IMR-90 (cell line): Measurements from ENCODE around the gene CES4A. TPM values are rescaled to one million over a fixed set of nuclear protein-coding genes. Genes with fewer than 3 reads are reported as not detected.

ENCODE experiments used
- ATAC-seq: fragments of 200-7000 bp; cut with Tn5 transposase; 2 replicates; pipeline ENCODE4 v1.9.1; 2020; ENCODE audit warnings: low read depth, mild to moderate bottlenecking, moderate library complexity
- BruUV-seq: library from RNA; stranded (reverse); fragments of 400-500 nt; replicated peaks from 2 replicates; lab custom pipeline; 2021; lab: Mats Ljungman, UMichigan
- CTCF ChIA-PET: fragments of 300-600 bp; formaldehyde crosslinking; extraction: SDS; loops from one replicate; lab custom pipeline; 2021; ENCODE audit warnings: antibody characterized with exemption; lab: Yijun Ruan, JAX
- POLR2A ChIA-PET: fragments of 300-600 bp; sonication (Branson Sonifier 250); formaldehyde crosslinking; loops from one replicate; lab custom pipeline; 2022; ENCODE audit warnings: antibody characterized with exemption; ENCODE audit not compliant: unreplicated experiment; lab: Charles Lee
- DNase-seq: peaks from one replicate; pipeline ENCODE4 v3.0.0; 2013
- H2AFZ ChIP-seq: replicated peaks from 2 replicates; pipeline ENCODE3; 2013; ENCODE audit warnings: low read length, mild to moderate bottlenecking; ENCODE audit not compliant: poor library complexity
- H2AK5ac ChIP-seq: 2 replicates; pipeline ENCODE4 v1.6.1; 2013; ENCODE audit warnings: low read depth, low read length, inconsistent platforms
- H2AK9ac ChIP-seq: replicated peaks from 2 replicates; pipeline ENCODE3; 2013; ENCODE audit warnings: mild to moderate bottlenecking, low read depth, low read length, moderate library complexity; ENCODE audit not compliant: poor library complexity
- H2BK120ac ChIP-seq: 2 replicates; pipeline ENCODE4 v1.6.1; 2013; ENCODE audit warnings: low read depth, low read length, inconsistent platforms
- H2BK15ac ChIP-seq: 3 replicates; pipeline ENCODE4 v1.6.1; 2013; ENCODE audit warnings: low read depth, low read length, inconsistent platforms
- H2BK20ac ChIP-seq: 2 replicates; pipeline ENCODE4 v1.6.1; 2013; ENCODE audit warnings: low read depth, mild to moderate bottlenecking, inconsistent platforms, low read length, moderate library complexity
- H2BK5ac ChIP-seq: 2 replicates; pipeline ENCODE4 v1.6.1; 2013; ENCODE audit warnings: mild to moderate bottlenecking, low read depth, low read length, inconsistent platforms; ENCODE audit not compliant: poor library complexity, severe bottlenecking
- H3K14ac ChIP-seq: replicated peaks from 2 replicates; pipeline ENCODE4 v1.6.1; 2013; ENCODE audit warnings: low read depth, low read length, inconsistent platforms
- H3K18ac ChIP-seq: 2 replicates; pipeline ENCODE4 v1.6.1; 2013; ENCODE audit warnings: low read depth, low read length, control low read depth
- H3K23ac ChIP-seq: 2 replicates; pipeline ENCODE4 v1.6.1; 2013; ENCODE audit warnings: low read depth, low read length, inconsistent platforms
- H3K27ac ChIP-seq: 2 replicates; pipeline ENCODE4 v1.5.1; 2013; ENCODE audit warnings: mild to moderate bottlenecking, control low read depth, low read length; ENCODE audit not compliant: insufficient read depth
- H3K27me3 ChIP-seq: 2 replicates; pipeline ENCODE4 v1.6.1; 2013; ENCODE audit warnings: low read length; ENCODE audit not compliant: control insufficient read depth, insufficient read depth
- H3K36me3 ChIP-seq: 2 replicates; pipeline ENCODE4 v1.6.1; 2013; ENCODE audit warnings: low read length, mixed read lengths; ENCODE audit not compliant: control insufficient read depth, insufficient read depth
- H3K4ac ChIP-seq: 2 replicates; pipeline ENCODE4 v1.6.1; 2013; ENCODE audit warnings: low read depth, low read length, inconsistent platforms
- H3K4me1 ChIP-seq: 2 replicates; pipeline ENCODE4 v1.6.1; 2013; ENCODE audit warnings: low read length, mixed read lengths; ENCODE audit not compliant: control insufficient read depth, insufficient read depth
- H3K4me2 ChIP-seq: 2 replicates; pipeline ENCODE4 v1.6.1; 2013; ENCODE audit warnings: low read depth, mild to moderate bottlenecking, control low read depth, low read length, moderate library complexity
- H3K4me3 ChIP-seq: 2 replicates; pipeline ENCODE4 v1.5.1; 2013; ENCODE audit warnings: low read depth, mild to moderate bottlenecking, control low read depth, low read length, moderate library complexity; ENCODE audit not compliant: insufficient read depth
- H3K56ac ChIP-seq: 2 replicates; pipeline ENCODE4 v1.6.1; 2013; ENCODE audit warnings: low read length, inconsistent platforms; ENCODE audit not compliant: insufficient read depth; ENCODE audit errors: extremely low read depth
- H3K79me1 ChIP-seq, 2 experiments: 2 replicates each; pipeline ENCODE4 v1.6.1; 2013; ENCODE audit warnings: low read length in 2 of 2, inconsistent platforms in 1 of 2, low read depth in 1 of 2
- H3K9ac ChIP-seq: 2 replicates; pipeline ENCODE4 v1.6.1; 2013; ENCODE audit warnings: low read depth, low read length, control low read depth
- H3K9me1 ChIP-seq: 2 replicates; pipeline ENCODE4 v1.6.1; 2013; ENCODE audit warnings: low read length, inconsistent platforms; ENCODE audit not compliant: insufficient read depth
- H3K9me3 ChIP-seq: 2 replicates; pipeline ENCODE4 v1.6.1; 2013; ENCODE audit warnings: low read length; ENCODE audit not compliant: control insufficient read depth, insufficient read depth
- H4K20me1 ChIP-seq: 2 replicates; pipeline ENCODE4 v1.6.1; 2013; ENCODE audit warnings: low read length, inconsistent platforms; ENCODE audit not compliant: insufficient read depth
- H4K5ac ChIP-seq: 2 replicates; pipeline ENCODE4 v1.6.1; 2013; ENCODE audit warnings: mild to moderate bottlenecking, low read depth, low read length, control low read depth
- H4K8ac ChIP-seq, 2 experiments: 2 replicates each; pipeline ENCODE4 v1.6.1; 2013; ENCODE audit warnings: low read depth in 2 of 2, low read length in 2 of 2, control low read depth in 1 of 2, inconsistent platforms in 1 of 2
- H4K91ac ChIP-seq: 2 replicates; pipeline ENCODE4 v1.6.1; 2013; ENCODE audit warnings: low read depth, low read length, inconsistent platforms; ENCODE audit not compliant: insufficient read depth
- BHLHE40 ChIP-seq: fragments of 150-350 bp; IDR thresholded peaks from 2 replicates; pipeline ENCODE4 v1.6.1; 2016; ENCODE audit warnings: mild to moderate bottlenecking, low read depth, low read length
- CHD1 ChIP-seq: IDR thresholded peaks from 2 replicates; pipeline ENCODE4 v1.6.1; 2012; ENCODE audit warnings: low read depth, low read length, improper control_type of control experiment
- CTCF ChIP-seq: conservative IDR thresholded peaks from 2 replicates; pipeline ENCODE4 v1.5.1; 2012; ENCODE audit warnings: mild to moderate bottlenecking, low read depth, low read length, improper control_type of control experiment
- FOS ChIP-seq: fragments of 150-350 bp; IDR thresholded peaks from 2 replicates; pipeline ENCODE4 v1.6.1; 2016; ENCODE audit warnings: low read depth, low read length
- MXI1 ChIP-seq: IDR thresholded peaks from 2 replicates; pipeline ENCODE4 v1.6.1; 2012; ENCODE audit warnings: low read depth, mild to moderate bottlenecking, low read length, moderate library complexity, borderline replicate concordance
- NFE2L2 ChIP-seq: fragments of 150-350 bp; IDR thresholded peaks from 2 replicates; pipeline ENCODE4 v1.6.1; 2016; ENCODE audit warnings: low read depth, mild to moderate bottlenecking, low read length
- RCOR1 ChIP-seq: IDR thresholded peaks from 2 replicates; pipeline ENCODE4 v1.6.1; 2012; ENCODE audit warnings: mild to moderate bottlenecking, low read length, improper control_type of control experiment; ENCODE audit not compliant: insufficient replicate concordance
- RFX5 ChIP-seq: IDR thresholded peaks from 2 replicates; pipeline ENCODE4 v1.8.0; 2012; ENCODE audit warnings: low read depth, mild to moderate bottlenecking, low read length, moderate library complexity
- WGBS, 2 experiments: methylation state at CpG; one replicate each; pipeline versions ENCODE4 v1.1.5 to v1.1.7; 2013; ENCODE audit warnings: missing lambda C conversion rate in 2 of 2; ENCODE audit not compliant: insufficient read length in 1 of 2; ENCODE audit errors: extremely low coverage in 2 of 2; 5-methylcytosine and 5-hydroxymethylcytosine counted together
- dilution Hi-C: fragments of 300-500 bp; cut with HindIII; formaldehyde crosslinking; loops from one replicate; pipeline ENCODE4 v1.14.3; 2018; ENCODE audit warnings: low sequenced_read_pairs; ENCODE audit not compliant: unreplicated experiment
- in situ Hi-C: fragments of 300-500 bp; cut with MboI; formaldehyde crosslinking; loops from 3 replicates; pipeline ENCODE4 v1.14.3; 2019; ENCODE audit warnings: low sequenced_read_pairs, inconsistent platforms, mixed read lengths
- intact Hi-C: fragments of 100-400 bp; cut with micrococcal nuclease; formaldehyde crosslinking; loops from 2 replicates; pipeline ENCODE4 v1.10.0; 2022
- polyA plus RNA-seq, 3 experiments: library from polyadenylated mRNA; depleted of rRNA; stranded (reverse); fragments of >200 nt; gene quantifications; 2 replicates each; pipeline ENCODE4 v1.2.3, GENCODE V29; 2012; ENCODE audit warnings: low replicate concordance in 1 of 3
- total RNA-seq: library from RNA; depleted of rRNA; stranded (reverse); fragments of >200 nt; gene quantifications from 2 replicates; pipeline ENCODE4 v1.2.3, GENCODE V29; 2012

The CES4A gene
- total and polyA plus RNA-seq, 2 of the 4 experiments (the other 2 are of a cell fraction), result 0.72 to 4.7 TPM

GRCh38 chr16:67006930-67007658 is 18.7 kb downstream of the CES4A start:
- H2BK15ac ChIP-seq, result no peak overlapping the region
- no peaks in the 10 kb centered on the region; the same call in 1 of the 2 replicates for H3K4me1 ChIP-seq
- H3K9me3 ChIP-seq, result no peaks in the 10 kb centered on the region
- POLR2A ChIA-PET, result no interaction called here
- intact Hi-C loops (no loop called here), dilution Hi-C loops (no loop called here), in situ Hi-C loops (no loop called here)
- H2AK5ac ChIP-seq, result no peak overlapping the region
- ATAC-seq (peak; percentile 57), DNase-seq (peak; percentile 38)
- no peaks in the 10 kb centered on the region for H3K36me3 ChIP-seq
- H3K4ac ChIP-seq, result no peak overlapping the region
- H3K18ac ChIP-seq, result no peak overlapping the region
- no TSS peak for BruUV-seq
- peaks cover 14% of the 10 kb centered on the region for H3K27me3 ChIP-seq
- WGBS, 2 experiments, result no CpG with 5 or more reads among the region's 12 CpGs
- TF ChIP-seq RCOR1 (no peak), CTCF (no peak), RFX5 (no peak), BHLHE40 (no peak), FOS (0 out of 2 replicates have a peak, but pooled peaks have one; percentile 23), CHD1 (no peak), NFE2L2 (no peak), MXI1 (no peak)
- no peak overlapping the region for H3K14ac ChIP-seq
- no peak overlapping the region for H4K5ac ChIP-seq
- H3K23ac ChIP-seq, result no peak overlapping the region
- no peak overlapping the region for H2AFZ ChIP-seq
- H4K91ac ChIP-seq, result no peak overlapping the region
- H3K79me1 ChIP-seq, result no peaks in the 10 kb centered on the region
- H3K9me1 ChIP-seq, result no peaks in the 10 kb centered on the region
- no peaks in the 10 kb centered on the region for H4K20me1 ChIP-seq
- H3K4me2 ChIP-seq, result no peak overlapping the region
- no peak overlapping the region for H2BK120ac ChIP-seq
- no peak overlapping the region for H3K27ac ChIP-seq
- no peak overlapping the region for H4K8ac ChIP-seq
- CTCF ChIA-PET, result no interaction called here
- H2AK9ac ChIP-seq, result no peak overlapping the region
- no peak overlapping the region for H3K56ac ChIP-seq
- H3K4me3 ChIP-seq, result no peak overlapping the region
- H2BK20ac ChIP-seq, result no peak overlapping the region
- H2BK5ac ChIP-seq, result no peak overlapping the region
- H3K9ac ChIP-seq, result no peak overlapping the region
